Gastrocnemius medialis (tissue), 4 donors: Measurements from ENCODE around the gene LONRF2.

Source experiments
- CTCF ChIP-seq, 5 experiments: fragments of 450-650 bp in 3 of 5; fragments of 200-600 bp in 2 of 5; sonication (generic) in 2 of 5; IDR thresholded peaks in 4 of 5; conservative IDR thresholded peaks in 1 of 5; 1 replicate in 4 of 5; 2 replicates in 1 of 5; pipeline ENCODE4 v1.5.1; 2016 to 2019; ENCODE audit warnings: antibody characterized with exemption in 5 of 5, mild to moderate bottlenecking in 3 of 5, moderate library complexity in 3 of 5
- POLR2A ChIP-seq, 2 donors: fragments of 450-650 bp; IDR thresholded peaks; one replicate each; pipeline ENCODE4 v1.6.1; 2017; ENCODE audit warnings: antibody characterized with exemption in 2 of 2, mild to moderate bottlenecking in 2 of 2, moderate library complexity in 2 of 2

DNA sequence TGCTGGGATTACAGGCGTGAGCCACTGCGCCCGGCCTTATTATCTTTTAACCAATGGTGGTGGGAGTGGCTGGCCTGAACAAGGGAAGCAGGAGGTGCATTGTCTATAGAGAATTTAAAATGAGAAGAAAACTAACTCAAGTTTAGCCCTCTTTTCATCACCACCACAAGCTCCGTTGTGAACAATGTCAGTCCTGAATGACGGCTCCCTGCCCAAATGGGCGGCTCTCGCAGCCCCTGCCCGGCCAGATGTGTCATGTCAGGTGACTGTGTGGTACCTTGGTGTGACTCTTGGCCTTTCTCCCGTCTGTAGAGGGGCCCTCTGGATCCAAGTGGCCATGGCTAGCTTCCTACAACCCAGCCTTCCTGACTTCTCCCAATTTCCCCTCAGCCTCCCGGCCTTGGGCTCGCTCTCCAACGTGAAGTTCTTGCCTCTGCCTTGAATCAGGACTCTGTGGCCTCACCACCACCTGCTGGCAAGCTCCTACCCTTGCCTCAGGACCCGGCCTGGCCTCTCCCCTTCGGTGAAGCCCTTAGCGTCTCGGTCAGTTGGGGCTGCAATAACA is 67.6 kb downstream of the LONRF2 start:
- no peak for TF ChIP-seq CTCF (IDR thresholded peaks at IDR 0.05 in 4 of 5, conservative IDR thresholded peaks at IDR 0.05 in 1 of 5)
- no peak for TF ChIP-seq POLR2A (IDR thresholded peaks at IDR 0.05)
